GM19452 (cell line): ENCODE data around the gene COL9A2.
"Not testable (repeated sequence)": the region's sequence is repeated elsewhere in the genome, so short reads cannot be mapped to it uniquely, and the experiment has no call there.

Experiments
- ATAC-seq: cut with Tn5 transposase; IDR thresholded peaks from one replicate; pipeline ENCODE4 v1.9.1; 2021; ENCODE audit not compliant: unreplicated experiment

COL9A2 gene

GRCh38 chr1:40316595-40317393 lies at the start of gene COL9A2:
COL9A2 (minus strand) TSS chr1:40317286; CDS start chr1:40317197, 89 bp downstream.
- no peak for ATAC-seq

- ATAC-seq, result peak; percentile 83
Measured at GRCh38 chr1:40363721-40364120, 46.6 kb upstream of the COL9A2 start.

- ATAC-seq, result no peak
Measured at GRCh38 chr1:40362699-40363098, 45.6 kb upstream of the COL9A2 start.

GRCh38 chr1:40362199-40362598 lies 45.1 kb upstream of the COL9A2 start:
- no peak for ATAC-seq

- no peak for ATAC-seq
Measured at GRCh38 chr1:40361637-40362036, 44.6 kb upstream of the COL9A2 start.

GRCh38 chr1:40361201-40361600 lies 44.1 kb upstream of the COL9A2 start:
- no peak for ATAC-seq

- ATAC-seq, result no peak
Measured at GRCh38 chr1:40360631-40361030, 43.5 kb upstream of the COL9A2 start.

GRCh38 chr1:40357625-40358024 lies 40.5 kb upstream of the COL9A2 start:
- ATAC-seq, result no peak

- no peak for ATAC-seq
Measured at GRCh38 chr1:40353082-40353481, 36.0 kb upstream of the COL9A2 start.

GRCh38 chr1:40352126-40352525 lies 35.0 kb upstream of the COL9A2 start:
- ATAC-seq, result no peak

GRCh38 chr1:40351124-40351523 lies 34.0 kb upstream of the COL9A2 start:
- ATAC-seq, result no peak

- no peak for ATAC-seq
Measured at GRCh38 chr1:40350391-40350790, 33.3 kb upstream of the COL9A2 start.

GRCh38 chr1:40344597-40344996 lies 27.5 kb upstream of the COL9A2 start:
- ATAC-seq, result no peak

- not testable (repeated sequence) for ATAC-seq
Measured at GRCh38 chr1:40342381-40342717, 25.3 kb upstream of the COL9A2 start.

GRCh38 chr1:40341491-40342380 lies 24.6 kb upstream of the COL9A2 start:
- ATAC-seq, result no peak

- ATAC-seq, result no peak
Measured at GRCh38 chr1:40339420-40340323, 22.6 kb upstream of the COL9A2 start.

- ATAC-seq, result no peak
Measured at GRCh38 chr1:40338745-40339419, 21.8 kb upstream of the COL9A2 start.

- ATAC-seq, result no peak
Measured at GRCh38 chr1:40337443-40337842, 20.4 kb upstream of the COL9A2 start.

- no peak for ATAC-seq
Measured at GRCh38 chr1:40332695-40333094, 15.6 kb upstream of the COL9A2 start.

- ATAC-seq, result not testable (repeated sequence)
Measured at GRCh38 chr1:40331403-40331802, 14.3 kb upstream of the COL9A2 start.
